Measurements from ENCODE around the gene KCMF1. TPM values are rescaled to one million over a fixed set of nuclear protein-coding genes. Genes with fewer than 3 reads are reported as not detected.
A peak's percentile ranks its signal among the peaks of the same experiment; 100 is the strongest.

The KCMF1 gene
- total and polyA plus RNA-seq, 9 donors: 37.3 to 42.0 (median 39.1) TPM

DNA sequence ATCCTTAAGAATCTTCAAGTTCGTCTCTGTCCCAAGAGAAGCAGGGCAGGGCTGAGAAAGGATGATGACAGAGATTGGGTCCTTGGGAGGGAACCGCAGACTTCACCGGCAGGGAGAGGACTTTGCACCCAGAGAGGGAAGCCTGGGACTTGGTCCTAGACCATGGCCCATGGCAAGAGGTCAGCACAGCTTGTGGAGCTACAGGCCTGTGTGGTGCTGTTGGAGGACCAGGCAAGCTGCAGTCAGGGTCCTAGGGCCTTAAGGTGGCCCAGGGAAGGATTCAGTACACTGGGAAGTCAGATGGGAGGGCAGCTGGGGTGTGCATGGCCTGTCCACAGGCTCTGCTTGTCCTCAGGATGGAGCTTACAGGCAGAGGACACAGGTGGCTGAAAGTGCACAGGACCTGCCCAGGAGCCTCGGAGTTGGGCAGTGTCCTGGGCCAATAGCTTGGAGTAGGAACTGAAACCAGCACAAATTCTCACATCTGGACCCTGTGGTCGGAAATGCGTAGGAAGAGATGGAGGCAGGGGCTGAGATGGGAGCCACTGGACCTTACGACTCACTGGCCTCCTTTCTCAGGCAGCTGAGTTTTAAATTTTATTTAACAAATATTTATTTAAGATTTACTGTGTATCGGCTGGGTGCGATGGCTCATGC, 105.8 kb downstream of the KCMF1 start:
- DNase-seq: no peak
- no peak overlapping the region for H3K27ac ChIP-seq (ENCODE audit: low read length)
- 80% methylated on average over 3 of the region's 9 CpGs for WGBS (ENCODE audit: insufficient coverage)
- no peak overlapping the region for H3K4me3 ChIP-seq (ENCODE audit: low read length)
- H3K27me3 ChIP-seq (ENCODE audit: control insufficient read depth, insufficient read depth, low read length): no peaks in the 10 kb centered on the region
- H3K4me1 ChIP-seq (ENCODE audit: control insufficient read depth, insufficient read depth, low read length): peaks cover 3% of the 10 kb centered on the region
- peaks cover 2% of the 10 kb centered on the region for H3K9me3 ChIP-seq (replicated peaks; ENCODE audit: control insufficient read depth, low read depth, low read length)
- no peaks in the 10 kb centered on the region for H3K36me3 ChIP-seq (ENCODE audit: control insufficient read depth, insufficient read depth, low read length)

DNA sequence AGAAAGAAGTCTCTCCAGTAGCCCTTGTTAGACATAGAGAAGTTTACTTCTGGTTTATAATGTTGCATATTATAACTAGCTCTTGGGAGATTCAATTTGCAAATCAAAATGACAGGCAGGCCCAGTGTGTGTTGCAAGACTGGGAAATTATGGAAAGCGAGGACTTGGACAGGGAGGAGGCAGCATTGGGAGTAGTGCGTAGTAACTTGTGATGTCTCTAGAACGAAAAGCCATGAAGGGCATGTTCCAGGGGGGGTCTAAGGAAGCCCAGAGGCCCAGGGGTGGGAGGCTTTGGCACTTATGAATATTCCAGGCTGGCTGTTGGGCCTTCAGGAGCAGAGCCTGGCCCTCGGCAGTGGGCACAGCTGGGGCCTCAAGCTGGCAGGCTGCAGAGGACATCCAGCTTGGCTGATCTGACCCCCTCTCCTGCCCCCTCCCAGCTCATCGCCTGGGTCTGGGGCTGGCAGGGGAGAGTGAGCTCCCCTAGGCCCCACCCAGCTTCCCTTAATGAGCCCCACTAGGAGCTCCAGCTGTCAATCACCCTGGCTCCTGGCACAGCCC, 107.0 kb downstream of the KCMF1 start:
- WGBS (ENCODE audit: insufficient coverage): 64% methylated on average over 4 of the region's 5 CpGs
- Histone ChIP-seq H3K27ac (ENCODE audit: low read length) (no peak overlapping the region), H3K36me3 (ENCODE audit: control insufficient read depth, insufficient read depth, low read length) (no peaks in the 10 kb centered on the region), H3K9me3 (replicated peaks; ENCODE audit: control insufficient read depth, low read depth, low read length) (peaks cover 5% of the 10 kb centered on the region), H3K27me3 (ENCODE audit: control insufficient read depth, insufficient read depth, low read length) (no peaks in the 10 kb centered on the region), H3K4me3 (ENCODE audit: low read length) (no peak overlapping the region), H3K4me1 (ENCODE audit: control insufficient read depth, insufficient read depth, low read length) (peaks cover 3% of the 10 kb centered on the region)
- DNase-seq: no peak

DNA sequence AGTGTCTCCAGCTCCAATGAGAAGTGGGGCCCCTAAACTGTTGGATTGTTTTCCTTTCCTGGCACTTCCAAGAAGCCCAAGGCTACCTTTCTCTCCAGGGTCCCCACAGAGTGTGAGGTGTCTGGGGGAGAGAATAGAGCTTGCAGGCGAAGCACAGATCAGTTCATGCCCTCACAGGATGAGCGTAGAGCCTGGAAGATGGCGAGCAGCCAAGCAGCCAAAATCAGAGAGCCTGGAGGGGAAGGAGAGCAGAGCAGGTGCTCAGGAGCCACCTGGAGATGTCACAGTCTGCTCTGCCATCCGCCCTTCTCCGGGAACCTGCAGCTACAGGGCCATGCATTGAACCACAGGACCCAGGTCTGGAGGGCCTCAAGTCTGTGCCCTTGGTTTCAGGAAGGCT, 107.6 kb downstream of the KCMF1 start:
- DNase-seq: no peak
- Histone ChIP-seq H3K4me3 (ENCODE audit: low read length) (no peak overlapping the region), H3K36me3 (ENCODE audit: control insufficient read depth, insufficient read depth, low read length) (no peaks in the 10 kb centered on the region), H3K27ac (ENCODE audit: low read length) (no peak overlapping the region), H3K4me1 (ENCODE audit: control insufficient read depth, insufficient read depth, low read length) (peaks cover 3% of the 10 kb centered on the region), H3K27me3 (ENCODE audit: control insufficient read depth, insufficient read depth, low read length) (no peaks in the 10 kb centered on the region), H3K9me3 (replicated peaks; ENCODE audit: control insufficient read depth, low read depth, low read length) (peaks cover 5% of the 10 kb centered on the region)
- 70% methylated on average over 5 of the region's 5 CpGs for WGBS (ENCODE audit: insufficient coverage)

DNA sequence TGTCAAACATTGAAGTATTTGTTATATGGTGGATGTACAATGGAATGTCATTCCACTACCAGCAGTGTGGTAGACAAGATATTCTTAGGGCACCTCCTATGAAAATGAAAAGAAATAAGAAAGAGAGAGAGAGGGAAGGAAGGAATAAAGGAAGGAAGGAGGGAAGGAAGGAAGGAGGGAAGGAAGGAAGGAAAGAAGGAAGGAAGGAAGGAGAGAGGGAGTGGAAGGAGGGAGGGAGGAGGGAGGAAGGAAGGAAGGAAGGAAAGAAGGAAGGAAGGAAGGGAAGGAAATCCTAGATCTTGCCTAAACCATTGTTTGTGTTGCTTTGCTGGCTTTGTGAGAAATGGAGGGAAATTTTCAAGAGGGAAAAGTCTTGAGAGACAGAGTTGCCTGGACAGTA, 112.1 kb downstream of the KCMF1 start:
- Histone ChIP-seq H3K27ac (ENCODE audit: low read length) (no peak overlapping the region), H3K4me3 (ENCODE audit: low read length) (no peak overlapping the region), H3K36me3 (ENCODE audit: control insufficient read depth, insufficient read depth, low read length) (no peaks in the 10 kb centered on the region), H3K9me3 (replicated peaks; ENCODE audit: control insufficient read depth, low read depth, low read length) (peaks cover 5% of the 10 kb centered on the region), H3K27me3 (ENCODE audit: control insufficient read depth, insufficient read depth, low read length) (no peaks in the 10 kb centered on the region), H3K4me1 (ENCODE audit: control insufficient read depth, insufficient read depth, low read length) (peaks cover 3% of the 10 kb centered on the region)
- DNase-seq: no peak

DNA sequence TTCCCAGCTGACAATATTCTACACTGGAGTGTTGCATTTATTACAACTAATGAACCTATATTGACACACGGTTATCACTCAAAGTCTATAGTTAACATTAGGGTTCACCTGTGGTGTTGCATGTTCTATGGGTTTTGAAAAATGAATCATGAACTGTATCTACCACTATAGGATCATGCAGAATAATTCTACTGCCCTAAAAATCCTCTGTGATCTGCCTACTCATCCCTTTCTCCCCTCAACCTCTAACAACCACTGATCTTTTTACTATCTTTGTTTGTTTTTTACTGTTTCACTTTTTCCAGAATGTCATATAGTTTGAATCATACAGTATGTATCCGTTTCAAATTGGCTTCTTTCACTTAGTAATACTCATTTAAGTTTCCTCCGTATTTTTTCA, 114.6 kb downstream of the KCMF1 start:
- Histone ChIP-seq H3K4me1 (ENCODE audit: control insufficient read depth, insufficient read depth, low read length) (peaks cover 12% of the 10 kb centered on the region), H3K36me3 (ENCODE audit: control insufficient read depth, insufficient read depth, low read length) (no peaks in the 10 kb centered on the region), H3K9me3 (replicated peaks; ENCODE audit: control insufficient read depth, low read depth, low read length) (peaks cover 5% of the 10 kb centered on the region), H3K27me3 (ENCODE audit: control insufficient read depth, insufficient read depth, low read length) (no peaks in the 10 kb centered on the region), H3K27ac (ENCODE audit: low read length) (no peak overlapping the region), H3K4me3 (ENCODE audit: low read length) (no peak overlapping the region)
- peak; percentile 26 for DNase-seq
- WGBS (ENCODE audit: insufficient coverage): no CpG with 5 or more reads among the region's 3 CpGs

DNA sequence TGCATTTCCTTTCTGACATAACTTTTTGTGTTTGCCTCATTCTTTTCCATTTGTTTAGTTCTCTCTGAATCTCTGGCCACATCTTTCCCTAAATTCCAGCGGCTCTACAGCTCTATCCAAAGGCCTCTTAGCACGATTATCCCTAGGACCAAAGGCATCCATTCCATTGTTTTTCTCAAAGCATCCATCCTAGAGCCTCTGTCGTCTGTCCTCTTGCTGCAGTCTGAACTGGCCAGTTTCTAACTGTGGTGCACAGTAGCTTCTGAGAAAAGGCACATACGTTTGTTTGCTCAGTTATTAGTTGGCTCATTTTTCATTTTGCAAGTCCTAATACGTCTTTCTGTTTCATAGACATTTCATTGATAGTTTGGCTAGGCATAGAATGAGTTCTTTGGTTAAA, 116.6 kb downstream of the KCMF1 start:
- H3K27ac ChIP-seq (ENCODE audit: low read length): no peak overlapping the region
- H3K36me3 ChIP-seq (ENCODE audit: control insufficient read depth, insufficient read depth, low read length): no peaks in the 10 kb centered on the region
- DNase-seq: no peak
- WGBS (ENCODE audit: insufficient coverage): 95% methylated on average over 3 of the region's 5 CpGs
- H3K9me3 ChIP-seq (replicated peaks; ENCODE audit: control insufficient read depth, low read depth, low read length): no peaks in the 10 kb centered on the region
- no peak overlapping the region for H3K4me3 ChIP-seq (ENCODE audit: low read length)
- H3K27me3 ChIP-seq (ENCODE audit: control insufficient read depth, insufficient read depth, low read length): no peaks in the 10 kb centered on the region
- peaks cover 12% of the 10 kb centered on the region for H3K4me1 ChIP-seq (ENCODE audit: control insufficient read depth, insufficient read depth, low read length)

DNA sequence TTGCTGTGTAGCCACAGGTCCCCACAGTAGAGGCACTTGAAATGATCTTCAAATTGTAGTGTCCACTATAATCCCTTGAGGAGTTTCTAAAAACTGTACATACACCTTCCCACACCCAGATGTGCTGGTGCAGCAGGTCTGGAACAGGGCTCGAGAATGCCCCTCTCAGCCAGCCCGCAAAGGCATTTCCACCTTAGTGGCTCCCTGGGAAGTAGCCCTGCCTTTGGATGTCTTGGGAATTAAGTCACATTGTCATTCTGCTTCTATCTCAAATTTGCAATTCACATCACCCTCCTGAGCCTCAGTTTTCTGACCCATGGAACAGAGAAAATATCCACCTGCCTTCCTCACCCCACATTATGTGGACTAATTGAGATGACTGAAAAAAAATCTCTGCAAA, 118.0 kb downstream of the KCMF1 start:
- no peak overlapping the region for H3K4me3 ChIP-seq (ENCODE audit: low read length)
- no peaks in the 10 kb centered on the region for H3K9me3 ChIP-seq (replicated peaks; ENCODE audit: control insufficient read depth, low read depth, low read length)
- no peak overlapping the region for H3K27ac ChIP-seq (ENCODE audit: low read length)
- no peak for DNase-seq
- H3K4me1 ChIP-seq (ENCODE audit: control insufficient read depth, insufficient read depth, low read length): peaks cover 12% of the 10 kb centered on the region
- H3K36me3 ChIP-seq (ENCODE audit: control insufficient read depth, insufficient read depth, low read length): no peaks in the 10 kb centered on the region
- no peaks in the 10 kb centered on the region for H3K27me3 ChIP-seq (ENCODE audit: control insufficient read depth, insufficient read depth, low read length)
- 86% methylated on average over 2 of the region's 2 CpGs for WGBS (ENCODE audit: insufficient coverage)

DNA sequence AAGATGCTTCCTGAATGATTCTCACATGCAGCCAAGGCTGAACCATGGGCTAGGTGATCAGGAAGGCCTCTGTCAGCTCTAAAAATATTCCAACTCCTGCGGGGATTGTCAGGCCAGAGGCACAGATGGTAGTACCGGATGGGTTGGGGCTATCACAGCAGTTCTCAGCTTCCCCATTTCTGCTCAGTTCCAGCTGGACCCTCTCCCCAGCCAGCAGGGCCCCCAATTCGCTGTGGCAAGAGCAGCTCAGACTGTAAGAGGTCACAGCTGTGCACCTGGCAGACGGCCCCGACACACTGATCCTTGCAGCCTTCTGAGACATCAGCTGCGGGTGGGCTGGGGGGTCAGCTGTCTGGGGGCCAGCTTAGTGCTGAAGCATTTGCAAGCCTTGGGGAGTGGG, 118.6 kb downstream of the KCMF1 start:
- H3K36me3 ChIP-seq (ENCODE audit: control insufficient read depth, insufficient read depth, low read length): no peaks in the 10 kb centered on the region
- WGBS (ENCODE audit: insufficient coverage): 36% methylated on average over 2 of the region's 6 CpGs
- DNase-seq: peak; percentile 89

DNA sequence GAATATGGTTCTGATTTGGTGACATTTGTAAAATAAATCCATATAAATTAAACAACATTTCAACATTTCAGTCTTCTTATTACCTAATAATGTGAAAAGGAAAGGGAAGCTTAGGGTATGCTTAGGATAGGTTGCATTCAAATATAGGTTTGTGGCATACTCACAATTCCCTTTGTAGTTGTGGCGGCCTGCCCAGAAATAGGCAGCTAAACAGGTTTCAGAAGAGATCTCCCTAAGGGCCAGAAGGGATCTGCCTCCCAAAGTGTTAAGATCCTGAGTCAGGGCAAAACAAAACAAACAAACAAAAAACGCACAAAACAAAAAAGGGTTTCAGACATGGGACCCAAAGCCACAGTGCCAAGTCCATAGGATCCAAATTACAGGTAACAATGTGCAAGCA, 120.9 kb downstream of the KCMF1 start:
- peaks cover 12% of the 10 kb centered on the region for H3K4me1 ChIP-seq (ENCODE audit: control insufficient read depth, insufficient read depth, low read length)
- H3K27me3 ChIP-seq (ENCODE audit: control insufficient read depth, insufficient read depth, low read length): no peaks in the 10 kb centered on the region
- peaks cover 2% of the 10 kb centered on the region for H3K9me3 ChIP-seq (replicated peaks; ENCODE audit: control insufficient read depth, low read depth, low read length)
- no peak for DNase-seq
- no peaks in the 10 kb centered on the region for H3K36me3 ChIP-seq (ENCODE audit: control insufficient read depth, insufficient read depth, low read length)
- no peak overlapping the region for H3K27ac ChIP-seq (ENCODE audit: low read length)
- H3K4me3 ChIP-seq (ENCODE audit: low read length): no peak overlapping the region
- WGBS (ENCODE audit: insufficient coverage): no CpG with 5 or more reads among the region's 2 CpGs

More for the DNA sequence above, 118.6 kb downstream of the KCMF1 start:
- Histone ChIP-seq H3K27ac (ENCODE audit: low read length) (peak overlapping the region; percentile 13), H3K4me1 (ENCODE audit: control insufficient read depth, insufficient read depth, low read length) (peaks cover 12% of the 10 kb centered on the region), H3K27me3 (ENCODE audit: control insufficient read depth, insufficient read depth, low read length) (no peaks in the 10 kb centered on the region), H3K9me3 (replicated peaks; ENCODE audit: control insufficient read depth, low read depth, low read length) (peaks cover 2% of the 10 kb centered on the region), H3K4me3 (ENCODE audit: low read length) (no peak overlapping the region)

DNA sequence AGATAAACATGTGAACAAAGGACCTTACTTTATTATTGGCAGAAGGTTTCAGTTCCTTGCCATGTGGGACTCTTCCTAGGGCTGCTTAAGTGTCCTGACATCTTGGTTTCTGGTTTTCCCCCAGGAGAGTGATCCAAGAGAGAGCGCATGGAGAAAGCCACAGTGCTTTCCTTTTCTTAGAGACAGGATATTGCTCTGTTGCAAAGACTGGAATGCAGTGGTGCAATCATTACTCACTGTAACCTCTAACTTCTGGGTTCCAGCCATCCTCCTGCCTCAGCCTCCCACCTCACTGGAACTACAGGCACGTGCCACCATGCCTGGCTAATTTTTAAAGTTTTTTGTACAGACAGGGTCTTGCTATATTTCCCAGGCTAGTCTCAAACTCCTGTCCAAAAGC, 124.1 kb downstream of the KCMF1 start:
- Histone ChIP-seq H3K36me3 (ENCODE audit: control insufficient read depth, insufficient read depth, low read length) (no peaks in the 10 kb centered on the region), H3K9me3 (replicated peaks; ENCODE audit: control insufficient read depth, low read depth, low read length) (peaks cover 2% of the 10 kb centered on the region), H3K4me3 (ENCODE audit: low read length) (no peak overlapping the region), H3K27me3 (ENCODE audit: control insufficient read depth, insufficient read depth, low read length) (no peaks in the 10 kb centered on the region), H3K27ac (ENCODE audit: low read length) (no peak overlapping the region), H3K4me1 (ENCODE audit: control insufficient read depth, insufficient read depth, low read length) (no peaks in the 10 kb centered on the region)
- DNase-seq: no peak
- WGBS (ENCODE audit: insufficient coverage): 84% methylated on average over 2 of the region's 2 CpGs

DNA sequence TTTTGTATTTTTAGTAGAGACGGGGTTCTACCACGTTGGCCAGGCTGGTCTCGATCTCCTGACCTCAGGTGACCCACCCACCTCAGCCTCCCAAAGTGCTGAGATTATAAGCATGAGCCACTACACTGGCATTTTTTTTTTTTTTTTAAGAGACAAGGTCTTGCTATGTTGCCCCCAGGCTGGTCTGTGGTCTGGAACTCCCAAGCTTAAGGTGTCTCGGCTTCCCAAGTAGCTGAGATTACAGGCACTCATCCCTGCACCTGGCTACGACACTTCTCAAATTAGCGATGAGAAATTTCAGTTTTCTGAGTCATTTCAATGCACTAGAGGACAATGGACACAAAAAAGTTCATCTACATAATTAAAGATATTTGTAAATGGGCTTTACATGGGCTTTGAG, 125.7 kb downstream of the KCMF1 start:
- Histone ChIP-seq H3K27ac (ENCODE audit: low read length) (no peak overlapping the region), H3K27me3 (ENCODE audit: control insufficient read depth, insufficient read depth, low read length) (no peaks in the 10 kb centered on the region), H3K4me3 (ENCODE audit: low read length) (no peak overlapping the region), H3K36me3 (ENCODE audit: control insufficient read depth, insufficient read depth, low read length) (no peaks in the 10 kb centered on the region), H3K4me1 (ENCODE audit: control insufficient read depth, insufficient read depth, low read length) (no peaks in the 10 kb centered on the region), H3K9me3 (replicated peaks; ENCODE audit: control insufficient read depth, low read depth, low read length) (peaks cover 2% of the 10 kb centered on the region)
- DNase-seq: no peak
- 85% methylated on average over 4 of the region's 6 CpGs for WGBS (ENCODE audit: insufficient coverage)

Data from muscle of leg (tissue), 11 donors.